IPS DF 6.9 (cell line): ENCODE results near the gene RNF14.

Experiments used
- DNase-seq: peaks from one replicate; pipeline ENCODE4 v3.0.0-alpha.2; 2013; ENCODE audit warnings: low read depth, low spot score
- H3K27ac ChIP-seq: one replicate; pipeline ENCODE4 v1.5.1; 2013; ENCODE audit warnings: low read length, control low read depth
- H3K27me3 ChIP-seq: 2 replicates; pipeline ENCODE4 v1.6.1; 2013; ENCODE audit warnings: mild to moderate bottlenecking, low read length; ENCODE audit not compliant: control insufficient read depth, insufficient read depth
- H3K36me3 ChIP-seq: 2 replicates; pipeline ENCODE4 v1.6.1; 2013; ENCODE audit warnings: low read length; ENCODE audit not compliant: control insufficient read depth, insufficient read depth
- H3K4me1 ChIP-seq: 2 replicates; pipeline ENCODE4 v1.6.1; 2013; ENCODE audit warnings: low read length; ENCODE audit not compliant: control insufficient read depth, insufficient read depth
- H3K4me3 ChIP-seq: 2 replicates; pipeline ENCODE4 v1.5.1; 2013; ENCODE audit warnings: mild to moderate bottlenecking, low read length
- H3K9me3 ChIP-seq: 2 replicates; pipeline ENCODE4 v1.6.1; 2013; ENCODE audit warnings: low read length, inconsistent platforms; ENCODE audit not compliant: control insufficient read depth, insufficient read depth
- WGBS: extraction: QIAGEN DNeasy Blood & Tissue Kit; methylation state at CpG from one replicate; pipeline ENCODE4 v1.1.7; 2013; ENCODE audit warnings: mixed read lengths, missing lambda C conversion rate; ENCODE audit not compliant: insufficient read length, insufficient coverage; 5-methylcytosine and 5-hydroxymethylcytosine counted together

RNF14 gene

GRCh38 chr5:141960449-141961323 lies 8.2 kb upstream of the RNF14 start:
- Histone ChIP-seq H3K27me3 (no peaks in the 10 kb centered on the region), H3K27ac (no peak overlapping the region), H3K36me3 (no peaks in the 10 kb centered on the region), H3K9me3 (no peaks in the 10 kb centered on the region), H3K4me3 (no peak overlapping the region), H3K4me1 (peaks cover 4% of the 10 kb centered on the region; the same call in 1 of the 2 replicates)
- no CpG with 5 or more reads among the region's 14 CpGs for WGBS
- peak; percentile 75 for DNase-seq

- H3K36me3 ChIP-seq, result no peaks in the 10 kb centered on the region
- H3K9me3 ChIP-seq, result no peaks in the 10 kb centered on the region
- H3K4me3 ChIP-seq, result no peak overlapping the region
- H3K27ac ChIP-seq, result no peak overlapping the region
- no CpG with 5 or more reads among the region's 3 CpGs for WGBS
- DNase-seq, result no peak
- peaks cover 4% of the 10 kb centered on the region; the same call in 1 of the 2 replicates for H3K4me1 ChIP-seq
- H3K27me3 ChIP-seq, result no peaks in the 10 kb centered on the region
Measured at GRCh38 chr5:141961466-141961865, 7.4 kb upstream of the RNF14 start.

- H3K36me3 ChIP-seq, result no peaks in the 10 kb centered on the region
- H3K9me3 ChIP-seq, result no peaks in the 10 kb centered on the region
- no peak overlapping the region for H3K27ac ChIP-seq
- H3K27me3 ChIP-seq, result no peaks in the 10 kb centered on the region
- H3K4me1 ChIP-seq, result peaks cover 4% of the 10 kb centered on the region; the same call in 1 of the 2 replicates
- no peak for DNase-seq
- WGBS, result no CpG with 5 or more reads among the region's 3 CpGs
- no peak overlapping the region for H3K4me3 ChIP-seq
Measured at GRCh38 chr5:141963701-141964100, 5.2 kb upstream of the RNF14 start.

GRCh38 chr5:141965071-141965470 lies 3.8 kb upstream of the RNF14 start:
- Histone ChIP-seq H3K9me3 (no peaks in the 10 kb centered on the region), H3K4me1 (peaks cover 2% of the 10 kb centered on the region; the same call in 1 of the 2 replicates), H3K36me3 (no peaks in the 10 kb centered on the region), H3K27me3 (no peaks in the 10 kb centered on the region), H3K27ac (no peak overlapping the region), H3K4me3 (no peak overlapping the region)
- DNase-seq, result no peak
- WGBS, result no CpG with 5 or more reads among the region's 7 CpGs

- no peak for DNase-seq
- no peak overlapping the region for H3K4me3 ChIP-seq
- no peaks in the 10 kb centered on the region for H3K36me3 ChIP-seq
- H3K27me3 ChIP-seq, result no peaks in the 10 kb centered on the region
- no CpG with 5 or more reads among the region's 4 CpGs for WGBS
- H3K4me1 ChIP-seq, result no peaks in the 10 kb centered on the region; the same call in 1 of the 2 replicates
- H3K27ac ChIP-seq, result no peak overlapping the region
- H3K9me3 ChIP-seq, result no peaks in the 10 kb centered on the region
Measured at GRCh38 chr5:141966275-141966962, 2.5 kb upstream of the RNF14 start.

- no peaks in the 10 kb centered on the region for H3K27me3 ChIP-seq
- WGBS, result no CpG with 5 or more reads among the region's 2 CpGs
Measured at GRCh38 chr5:141966963-141967333, 2.0 kb upstream of the RNF14 start.

GRCh38 chr5:141969783-141970771 lies 1.2 kb downstream of the RNF14 start:
- Histone ChIP-seq H3K4me3 (peak overlapping the region; percentile 68; the same call in 1 of the 2 replicates), H3K27ac (no peak overlapping the region), H3K4me1 (no peaks in the 10 kb centered on the region; the same call in 1 of the 2 replicates), H3K36me3 (no peaks in the 10 kb centered on the region; the same call in 1 of the 2 replicates), H3K9me3 (no peaks in the 10 kb centered on the region), H3K27me3 (no peaks in the 10 kb centered on the region)
- no peak for DNase-seq
- WGBS, result no CpG with 5 or more reads among the region's 2 CpGs

More at GRCh38 chr5:141966963-141967333, 2.0 kb upstream of the RNF14 start:
- Histone ChIP-seq H3K9me3 (no peaks in the 10 kb centered on the region), H3K27ac (no peak overlapping the region), H3K4me3 (no peak overlapping the region), H3K4me1 (no peaks in the 10 kb centered on the region; the same call in 1 of the 2 replicates), H3K36me3 (no peaks in the 10 kb centered on the region)
- DNase-seq, result no peak

- no peaks in the 10 kb centered on the region for H3K9me3 ChIP-seq
- no peak for DNase-seq
- no peaks in the 10 kb centered on the region; the same call in 1 of the 2 replicates for H3K4me1 ChIP-seq
- H3K27me3 ChIP-seq, result no peaks in the 10 kb centered on the region
- no peak overlapping the region for H3K27ac ChIP-seq
- WGBS, result no CpG with 5 or more reads among the region's 1 CpG
- no peaks in the 10 kb centered on the region; the same call in 1 of the 2 replicates for H3K36me3 ChIP-seq
- no peak overlapping the region for H3K4me3 ChIP-seq
Measured at GRCh38 chr5:141973871-141974595, 5.1 kb downstream of the RNF14 start.

- Histone ChIP-seq H3K9me3 (no peaks in the 10 kb centered on the region), H3K27ac (no peak overlapping the region), H3K4me1 (no peaks in the 10 kb centered on the region), H3K36me3 (peaks cover 8% of the 10 kb centered on the region; the same call in 1 of the 2 replicates), H3K27me3 (no peaks in the 10 kb centered on the region), H3K4me3 (no peak overlapping the region)
- DNase-seq, result no peak
- no CpG with 5 or more reads among the region's 6 CpGs for WGBS
Measured at GRCh38 chr5:141976176-141976575, 7.3 kb downstream of the RNF14 start.
